Skin of body (tissue), 2 donors: ENCODE data around the gene LTBP2. TPM values are rescaled to one million over a fixed set of nuclear protein-coding genes. Genes with fewer than 3 reads are reported as not detected.
"Not testable (repeated sequence)": the region's sequence is repeated elsewhere in the genome, so short reads cannot be mapped to it uniquely, and the experiment has no call there.

ENCODE experiments used
- DNase-seq: peaks from one replicate; lab custom pipeline; 2025; lab: John Stamatoyannopoulos, UW
- total RNA-seq: library from RNA; depleted of rRNA; stranded (reverse); fragments of >200 nt; gene quantifications from one replicate; pipeline ENCODE4 v1.2.3, GENCODE V29; 2014

The LTBP2 gene
- total RNA-seq, 1 donor from 2014 or later = 18.8 TPM

DNA sequence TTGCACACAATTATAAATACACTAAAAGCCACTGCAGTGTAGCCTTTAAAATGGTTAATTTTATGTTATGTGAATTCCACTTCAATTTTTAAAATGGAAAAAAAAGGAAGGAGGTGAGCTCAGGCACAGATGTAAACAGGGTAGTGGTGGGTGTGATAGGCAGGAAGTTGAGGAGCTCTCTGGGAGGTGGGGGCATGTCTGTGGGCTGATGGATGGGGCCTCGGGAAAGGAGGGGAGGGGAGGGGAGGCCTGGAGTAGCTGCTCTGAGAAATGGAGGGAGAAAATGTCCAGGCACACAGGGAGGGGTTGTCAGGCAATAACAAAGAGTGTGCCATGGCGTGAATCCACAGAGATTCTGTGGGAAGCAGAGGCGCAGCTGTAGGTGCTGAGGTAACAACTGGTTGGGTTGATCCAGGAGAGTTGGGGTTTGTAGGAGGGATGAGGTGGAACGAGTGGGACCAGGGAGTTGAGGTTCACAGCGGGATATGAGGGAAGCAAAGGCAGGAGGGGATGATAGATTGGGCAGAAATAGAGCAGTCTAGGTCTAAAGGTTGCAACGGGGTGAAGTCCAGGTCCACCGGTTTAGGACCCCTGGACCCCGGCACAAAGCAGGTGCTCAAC is 57.2 kb downstream of the LTBP2 start:
- no peak for DNase-seq

DNA sequence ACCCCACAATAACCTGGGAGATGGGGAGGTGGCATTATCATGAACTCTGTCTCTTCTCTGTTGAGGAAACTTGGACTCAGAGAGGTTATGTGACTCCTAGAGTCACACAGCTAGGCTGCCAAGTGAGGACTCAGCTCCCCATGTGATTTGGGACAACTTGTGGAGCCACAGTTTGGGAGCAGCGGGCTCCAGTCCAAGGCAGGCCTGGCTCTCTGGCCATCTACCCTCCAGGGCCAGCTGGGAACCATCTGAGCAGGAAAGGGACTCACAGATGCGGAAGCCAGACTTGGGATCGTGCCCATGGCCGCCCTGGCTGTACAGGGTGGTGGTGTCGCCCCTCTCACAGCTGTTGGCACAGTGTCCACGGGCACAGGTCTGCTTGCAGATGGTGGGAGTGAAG is 59.4 kb downstream of the LTBP2 start:
- no peak for DNase-seq

DNA sequence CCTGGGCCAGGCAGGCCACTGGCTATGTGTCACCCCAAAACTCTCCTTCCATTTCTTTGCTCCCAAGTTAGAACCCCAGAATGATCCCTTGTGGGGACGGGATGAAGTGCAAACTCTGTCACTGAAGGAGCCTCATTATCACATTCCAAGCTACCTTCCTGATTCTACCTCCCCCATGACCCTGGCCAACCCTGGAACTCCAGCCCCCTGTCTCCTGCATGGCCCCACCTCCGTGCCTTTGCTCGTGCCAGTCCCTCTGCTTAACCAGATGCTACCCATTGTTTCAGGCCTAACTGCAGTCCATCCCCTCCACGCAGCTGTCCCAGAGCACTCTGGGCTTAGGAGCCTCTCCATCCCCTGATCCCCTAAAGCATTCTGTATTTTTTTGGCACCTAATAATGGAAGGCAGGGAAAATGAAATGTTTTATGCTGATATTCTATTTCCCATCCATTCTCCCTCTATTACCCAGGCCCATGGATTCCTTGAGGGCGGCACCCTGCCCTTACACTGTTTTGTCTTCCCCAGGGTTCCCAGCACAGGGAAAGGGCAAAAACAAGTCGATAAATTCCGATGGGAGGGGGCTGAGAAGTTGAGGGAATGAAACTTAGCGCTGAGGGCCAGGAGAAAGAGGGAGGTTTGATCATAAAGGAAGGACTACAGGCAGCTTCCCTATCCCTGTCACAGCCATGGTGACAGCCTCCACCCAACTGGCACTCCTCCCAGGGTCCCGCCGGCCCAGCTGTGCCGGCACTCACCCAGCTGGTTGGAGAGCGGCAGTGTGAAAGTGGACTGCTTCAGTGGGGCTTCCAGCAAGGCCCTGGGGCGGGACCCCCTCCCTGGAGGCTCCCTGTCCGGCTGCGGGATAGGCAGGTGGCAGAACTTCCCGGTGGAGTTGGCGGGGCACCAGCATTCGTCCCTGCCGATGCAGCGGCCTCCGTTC is 60.3 kb downstream of the LTBP2 start:
- peak; percentile 18 for DNase-seq

DNA sequence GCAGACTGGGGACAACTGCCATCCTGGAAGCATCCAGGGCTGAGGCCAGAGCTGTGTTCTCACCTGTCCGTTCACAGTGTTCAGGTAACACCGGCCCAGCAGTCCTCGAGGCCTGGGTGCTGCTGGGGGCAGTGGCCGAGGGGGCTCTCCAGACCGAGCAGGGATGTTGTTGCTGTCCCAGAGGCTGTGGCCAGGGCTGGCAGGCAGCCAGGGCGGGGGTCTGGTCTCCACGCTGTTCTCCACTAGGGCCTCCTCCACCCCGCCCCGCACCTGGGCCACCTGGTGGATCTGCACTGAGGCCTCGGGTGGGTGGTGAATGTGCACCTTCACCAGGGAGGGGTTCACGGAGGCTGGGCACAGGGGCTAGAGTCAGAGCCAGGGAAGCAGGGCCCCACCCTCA is 61.0 kb downstream of the LTBP2 start:
- no peak for DNase-seq

DNA sequence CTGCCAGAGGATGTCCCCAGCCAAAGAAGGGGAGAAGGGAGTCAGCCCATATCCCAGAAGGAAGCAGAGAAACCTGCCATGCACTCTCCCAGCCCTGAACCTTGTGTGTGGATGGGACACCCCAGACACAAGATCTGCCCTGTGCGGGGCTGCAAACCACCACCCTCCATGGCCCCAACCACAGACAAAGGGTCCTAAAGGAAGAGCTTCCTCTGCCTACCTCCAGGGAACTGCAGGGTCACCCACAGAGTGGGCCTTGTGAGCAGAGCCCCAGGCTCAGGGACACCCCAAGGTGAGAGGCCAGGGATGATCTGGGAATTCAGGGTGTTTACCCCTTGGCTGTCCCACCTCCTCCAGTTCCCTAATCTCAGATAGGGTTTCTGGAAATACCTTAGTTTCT is 62.0 kb downstream of the LTBP2 start:
- no peak for DNase-seq

DNA sequence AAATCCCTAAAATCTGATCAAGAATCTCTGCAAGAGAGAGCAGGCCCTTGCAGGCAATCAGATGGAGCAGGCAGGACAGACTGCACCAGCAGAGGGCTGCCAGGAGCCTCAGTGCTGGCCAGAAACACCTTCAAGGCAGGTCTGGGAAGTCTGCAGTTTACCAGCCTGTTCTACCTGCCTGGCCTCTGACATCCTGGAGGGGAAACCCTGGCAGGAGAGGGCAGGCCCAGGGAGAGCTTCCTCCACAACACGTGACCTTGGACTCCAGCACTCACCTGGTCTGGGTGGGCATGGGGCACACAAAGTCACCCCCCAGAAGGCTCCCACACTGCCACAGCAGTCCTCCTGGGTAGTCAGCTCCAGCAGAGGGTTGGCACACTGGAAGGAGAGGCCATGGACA is 62.4 kb downstream of the LTBP2 start:
- DNase-seq = no peak

DNA sequence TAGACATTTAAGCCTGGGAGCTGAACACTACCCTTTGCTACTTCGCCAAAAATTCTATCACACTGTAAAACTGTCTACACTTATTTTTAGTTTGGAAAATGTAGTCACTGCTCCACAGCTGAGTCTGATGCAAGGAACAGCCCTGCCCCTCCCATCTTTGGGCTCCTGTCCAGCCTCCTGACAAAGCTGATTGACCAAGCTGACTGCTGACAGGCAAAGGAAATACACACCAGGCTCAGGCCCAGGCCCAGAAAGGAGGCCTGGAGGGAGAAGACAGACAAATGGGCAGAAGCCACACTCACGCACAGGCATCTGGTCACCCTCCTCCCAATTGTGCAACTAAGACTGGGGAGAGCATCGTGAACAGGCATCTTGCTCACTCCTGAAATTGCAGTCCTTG is 63.2 kb downstream of the LTBP2 start:
- peak; percentile 84 for DNase-seq

DNA sequence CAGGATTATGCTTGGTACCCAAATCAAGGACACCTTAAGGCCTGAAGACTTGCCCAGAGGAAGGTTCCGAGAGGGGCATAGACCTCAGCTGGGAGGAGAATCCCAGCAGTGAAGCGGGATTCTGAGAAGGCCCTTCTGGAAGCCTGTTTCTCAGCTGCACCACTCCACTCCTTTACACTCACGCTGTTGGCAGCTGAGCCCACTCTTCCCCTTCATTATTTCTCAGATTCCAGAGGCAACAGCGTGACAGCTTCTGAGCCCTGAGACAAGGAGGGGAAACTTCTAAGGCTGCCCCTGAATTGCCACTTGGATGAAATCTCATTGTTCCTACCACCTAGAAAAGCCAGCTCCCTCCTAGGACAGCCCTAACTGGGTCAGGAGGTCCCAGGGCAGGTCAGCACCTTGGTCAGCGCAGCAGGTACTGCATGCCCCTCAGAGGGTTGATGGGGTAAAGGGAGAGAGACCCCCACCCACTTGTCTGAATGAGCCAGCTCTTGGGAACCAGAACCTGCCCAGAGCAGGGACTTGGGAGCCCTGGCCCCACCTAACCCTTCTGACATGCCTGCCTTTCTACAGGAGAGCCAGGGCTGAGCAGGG is 64.6 kb downstream of the LTBP2 start:
- no peak for DNase-seq

DNA sequence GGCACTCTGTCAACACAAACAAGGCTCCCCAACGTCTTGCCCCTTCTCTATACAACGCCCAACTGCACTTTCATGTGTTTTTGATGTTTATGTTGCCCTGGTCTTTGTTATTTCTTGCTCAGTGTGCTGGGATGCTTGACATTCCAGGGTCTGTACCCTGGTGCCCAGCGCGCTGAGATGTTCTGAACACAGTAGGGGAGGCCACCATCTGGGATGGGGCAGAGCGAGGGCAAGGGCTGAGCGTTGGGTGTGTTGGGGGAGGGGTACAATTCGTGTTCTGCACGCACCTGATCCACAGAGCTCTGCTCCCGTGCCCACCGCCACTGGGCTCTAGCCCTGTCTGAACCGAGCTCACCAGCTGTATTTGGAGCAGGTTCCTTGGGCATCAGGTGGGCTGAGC is 65.6 kb downstream of the LTBP2 start:
- DNase-seq = no peak

DNA sequence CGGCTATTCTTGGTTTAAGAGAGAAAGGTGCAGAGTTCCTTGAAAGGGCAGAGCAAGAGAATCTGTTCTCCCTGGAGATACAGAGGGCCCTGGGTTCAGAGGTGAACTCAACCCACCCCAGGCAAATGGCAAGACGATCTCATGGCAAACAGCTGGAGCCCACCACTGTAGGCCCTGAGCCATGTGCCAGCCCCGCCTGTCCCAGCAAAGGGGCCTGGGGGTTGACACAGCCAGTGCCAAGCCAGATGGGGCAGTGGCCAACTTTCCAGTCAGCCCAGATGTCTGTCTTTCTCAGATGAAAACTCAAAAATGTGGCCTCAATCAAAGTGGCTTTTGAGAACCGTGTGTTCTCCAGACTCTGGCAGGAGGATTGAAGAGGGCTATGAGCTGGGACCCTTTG is 66.7 kb downstream of the LTBP2 start:
- no peak for DNase-seq

DNA sequence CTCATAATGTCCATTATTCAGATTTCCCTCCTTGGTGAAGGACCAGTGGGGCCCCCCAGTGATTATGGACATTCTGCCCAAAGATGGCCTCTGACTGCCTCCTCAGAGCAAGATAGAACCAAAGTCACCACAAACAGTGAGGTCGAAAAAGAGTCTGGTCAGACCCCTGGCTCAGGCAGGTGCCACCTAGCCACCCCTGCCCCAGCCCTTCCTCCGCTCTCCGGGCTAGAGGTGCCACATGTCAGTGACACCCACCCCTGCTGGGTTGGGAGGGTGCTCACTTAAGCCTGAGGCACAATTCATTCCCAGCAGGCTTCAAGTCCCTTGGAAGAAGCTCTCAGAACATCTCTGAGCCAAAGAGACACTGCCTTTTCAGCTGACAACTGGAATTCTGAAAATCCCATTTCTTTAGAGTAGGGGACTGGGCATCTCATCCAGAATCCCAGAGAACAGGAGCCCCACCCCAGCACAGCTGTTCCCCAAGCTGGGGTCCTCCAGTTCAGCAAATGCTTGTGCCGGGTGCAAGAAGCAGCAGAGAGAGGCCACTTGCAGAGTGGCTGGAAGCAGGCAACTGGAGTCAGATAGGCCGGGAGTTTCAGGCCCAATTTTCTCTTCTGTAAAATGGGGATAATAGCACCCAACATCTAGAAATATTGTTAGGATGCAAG is 68.1 kb downstream of the LTBP2 start:
- no peak for DNase-seq

DNA sequence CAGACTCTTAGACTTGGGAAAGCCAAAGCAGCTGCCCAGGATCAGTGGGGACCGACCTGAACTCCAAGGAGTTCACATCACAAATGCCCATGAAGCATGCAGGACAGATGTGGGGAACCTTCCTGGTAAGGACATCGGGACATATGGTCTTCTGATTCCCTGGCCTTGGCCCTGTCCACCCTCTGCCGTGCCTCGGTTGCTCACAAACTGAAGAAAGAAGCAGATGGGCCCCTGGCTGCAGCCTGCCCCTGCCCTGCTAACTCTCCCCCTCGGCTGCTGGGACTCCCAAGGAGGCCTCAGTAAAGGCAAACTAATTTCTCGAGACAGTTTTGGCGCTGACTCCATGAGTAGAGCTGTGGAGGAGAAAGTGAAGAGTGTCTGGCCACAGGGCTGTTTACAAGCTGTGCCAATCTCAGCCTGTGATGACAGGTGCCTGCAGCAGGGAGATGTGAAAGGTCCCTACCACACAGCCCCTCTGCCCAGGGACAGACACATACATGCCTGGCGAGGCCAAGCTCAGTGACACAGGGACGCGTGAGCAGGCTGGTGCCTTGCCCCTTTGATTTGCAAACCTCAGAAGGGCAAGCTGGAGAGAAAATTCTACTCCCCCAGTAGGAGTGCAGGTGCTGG is 69.9 kb downstream of the LTBP2 start:
- DNase-seq = no peak

DNA sequence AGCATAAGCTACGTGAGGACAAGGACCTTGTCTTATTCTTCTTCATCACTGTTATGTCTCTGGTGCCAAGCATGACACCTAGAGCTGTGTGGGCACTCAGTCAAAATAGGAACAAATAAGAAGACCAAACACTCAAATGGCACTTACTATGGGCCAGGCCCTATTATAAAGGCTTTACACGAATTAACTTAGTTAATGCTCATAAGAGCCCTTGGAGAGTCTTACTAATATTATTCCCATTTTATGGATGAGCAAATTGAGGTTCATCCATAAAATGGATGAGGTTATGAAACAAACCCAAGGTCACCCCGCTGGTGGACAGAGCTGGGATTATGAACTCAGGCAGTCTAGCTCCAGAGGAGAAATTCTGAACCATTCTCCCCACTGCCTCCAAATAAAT is 70.8 kb downstream of the LTBP2 start:
- no peak for DNase-seq

DNA sequence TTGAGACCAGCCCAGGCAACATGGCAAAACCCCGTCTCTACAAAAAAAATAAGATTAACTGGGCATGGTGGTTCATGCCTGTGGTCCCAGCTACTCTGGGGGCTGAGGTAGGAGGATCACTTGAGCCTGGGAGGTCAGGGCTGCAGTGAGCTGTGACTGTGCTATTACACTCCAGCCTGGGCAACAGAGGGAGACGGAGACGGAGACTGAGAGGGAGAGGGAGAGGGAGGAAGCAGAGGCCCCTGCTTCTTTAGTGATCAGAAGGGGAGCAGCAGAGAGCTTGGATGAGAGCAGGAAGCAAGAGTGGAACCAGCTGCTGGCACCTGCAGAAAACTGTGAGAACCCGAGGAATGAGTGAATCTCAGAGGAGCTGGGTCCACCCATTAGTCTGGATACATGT is 72.5 kb downstream of the LTBP2 start:
- DNase-seq = no peak

DNA sequence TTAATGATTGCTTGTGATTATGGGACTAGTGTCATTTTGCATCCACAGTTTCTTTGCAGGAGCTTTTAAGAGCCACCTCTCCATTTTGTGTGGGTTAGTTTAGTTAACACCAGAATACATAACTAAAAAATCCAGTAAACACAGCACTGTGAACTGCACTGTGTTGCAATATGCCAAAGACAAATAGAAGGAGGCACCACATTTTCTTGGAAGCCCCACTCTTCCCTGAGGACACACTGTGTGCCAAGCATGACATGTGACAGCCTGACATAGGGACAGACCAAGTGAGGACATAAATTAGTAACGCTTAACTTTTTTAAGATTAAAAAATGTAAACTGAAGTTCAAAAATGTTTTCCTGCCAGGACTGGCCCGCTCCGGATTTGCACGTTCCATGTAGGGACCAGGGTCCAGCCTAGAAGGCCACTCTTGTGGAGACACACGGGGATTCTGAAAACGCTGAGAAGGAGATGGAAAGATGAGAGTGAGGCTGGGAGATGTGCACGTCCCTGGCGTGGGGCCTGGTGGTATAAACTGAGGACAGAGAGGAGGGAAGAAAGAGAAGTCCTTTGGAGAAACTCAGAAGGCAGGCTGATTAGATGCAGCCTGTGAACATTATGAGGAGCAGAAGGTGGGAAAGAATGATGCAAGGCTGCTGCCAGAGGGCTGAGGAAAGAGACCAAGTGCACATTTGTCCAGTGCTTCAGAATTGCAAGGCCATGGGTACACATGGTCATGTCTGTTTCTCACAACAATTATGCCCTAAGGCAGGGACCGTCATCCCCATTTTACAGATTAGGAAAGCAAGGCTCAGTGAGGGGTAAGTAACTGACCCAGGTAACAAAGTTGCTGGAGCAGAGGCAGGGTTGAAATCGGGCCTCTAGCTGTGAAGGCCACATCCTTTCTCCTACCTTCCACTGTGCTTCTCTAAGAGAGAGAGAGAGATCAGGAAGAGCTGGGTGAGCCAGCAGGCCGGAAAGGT is 73.3 kb downstream of the LTBP2 start:
- DNase-seq = no peak

DNA sequence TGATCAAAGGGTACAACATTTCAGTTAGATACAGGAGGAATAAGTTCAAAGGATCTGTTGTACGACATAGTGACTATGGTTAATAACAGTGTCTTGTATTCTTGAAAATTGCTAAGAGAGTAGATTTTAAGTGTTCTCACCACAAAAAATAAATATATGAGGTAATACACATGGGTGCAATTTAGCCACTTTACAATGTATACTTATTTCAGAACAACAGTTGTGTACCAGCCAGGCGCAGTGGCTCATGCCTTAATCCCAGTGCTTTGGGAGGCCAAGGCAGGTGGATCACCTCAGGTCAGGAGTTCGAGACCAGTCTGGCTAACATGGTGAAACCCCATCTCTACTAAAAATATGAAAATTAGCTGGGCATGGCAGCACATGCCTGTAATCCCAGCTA is 75.7 kb downstream of the LTBP2 start:
- DNase-seq = not testable (repeated sequence)

DNA sequence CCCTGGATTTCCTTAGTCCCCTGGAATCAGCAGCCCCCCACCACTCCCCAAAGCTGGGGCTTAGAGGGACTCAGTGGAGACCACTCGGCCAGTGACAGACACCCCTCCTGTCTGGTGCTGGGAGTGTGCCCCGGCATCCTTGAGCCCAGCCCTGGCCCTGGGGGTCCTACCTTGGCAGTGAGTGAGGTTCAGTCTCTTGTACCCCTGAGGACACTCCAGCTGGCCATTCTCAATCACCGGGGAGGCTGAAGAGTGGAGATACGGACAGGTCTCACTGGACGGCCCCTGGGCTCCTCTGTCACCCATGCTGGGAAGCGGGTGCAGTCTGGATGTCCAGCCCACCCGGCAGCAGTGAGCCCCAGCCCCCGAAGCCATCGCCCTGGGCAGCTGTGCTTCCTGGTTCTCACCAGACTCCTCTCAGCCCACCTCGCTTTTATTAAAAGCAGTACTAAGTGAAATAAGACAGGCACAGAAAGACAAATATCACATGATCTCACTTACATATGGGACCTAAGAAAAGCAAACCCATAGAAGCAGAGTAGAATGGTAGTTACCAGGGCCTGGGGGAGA is 76.2 kb downstream of the LTBP2 start:
- DNase-seq = no peak

DNA sequence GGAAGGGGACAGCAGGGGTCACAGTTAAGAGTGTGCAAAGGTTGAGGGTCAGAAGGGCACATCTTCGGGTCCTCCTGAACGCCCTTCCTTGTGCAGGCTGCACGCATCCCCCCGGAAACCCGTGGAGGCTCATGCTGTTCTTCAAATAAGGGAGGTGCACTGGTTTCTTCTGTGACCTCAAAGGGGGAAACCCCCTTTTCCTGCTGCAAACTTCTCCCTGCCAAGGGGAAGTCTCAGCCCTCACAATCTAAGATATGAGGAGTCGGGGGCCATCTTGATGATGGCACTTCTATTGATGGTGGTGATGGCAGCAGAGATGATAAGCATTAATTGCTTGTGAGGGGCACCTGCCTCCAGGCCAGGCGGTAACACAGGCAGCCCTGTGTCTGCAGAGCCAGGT is 78.5 kb downstream of the LTBP2 start:
- DNase-seq = no peak

DNA sequence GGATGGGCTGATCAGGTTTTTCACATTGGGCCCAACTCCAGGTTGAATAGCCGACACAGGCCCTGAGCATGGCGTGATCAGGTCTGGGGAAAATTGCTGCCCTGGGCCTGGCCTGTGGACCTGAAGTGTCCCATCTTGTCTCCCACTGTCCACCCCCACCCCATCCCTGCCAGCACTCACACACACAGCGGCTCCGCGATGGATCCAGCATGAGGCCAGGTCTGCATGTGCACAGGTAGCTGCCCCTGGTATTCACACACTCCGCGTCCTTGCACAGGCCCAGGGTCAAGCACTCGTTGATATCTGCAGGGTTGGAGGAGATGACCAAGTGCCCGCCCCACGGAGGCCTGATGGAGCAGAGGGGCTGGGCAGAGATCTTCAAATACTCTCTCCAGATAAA is 79.8 kb downstream of the LTBP2 start:
- no peak for DNase-seq

DNA sequence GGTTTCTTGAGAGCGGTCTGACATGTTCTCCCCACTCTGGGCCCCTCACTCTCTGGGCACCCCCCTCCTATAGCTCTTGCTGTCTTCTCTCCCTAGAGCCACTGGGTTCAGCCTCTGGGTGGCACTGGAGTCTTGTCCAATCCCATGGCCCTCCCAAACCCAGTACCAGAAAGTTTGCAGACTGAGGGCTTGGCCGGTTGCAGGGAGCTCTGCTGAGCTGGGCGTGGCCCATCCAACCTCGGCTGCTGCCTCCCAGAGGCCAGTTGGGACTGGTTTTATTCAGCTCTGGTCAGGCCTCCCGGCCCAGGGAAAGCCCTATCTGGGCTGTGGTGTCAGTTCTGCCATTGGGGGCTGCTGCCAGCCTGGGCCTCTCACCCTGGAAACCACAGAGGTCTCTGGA is 80.6 kb downstream of the LTBP2 start:
- DNase-seq = no peak
